HFF-Myc (cell line): ENCODE data around the gene EXOC6B.

Experiments
- DNase-seq: peaks from one replicate; pipeline ENCODE4 v3.0.0-alpha.2; 2011; ENCODE audit warnings: low read depth; ENCODE audit errors: extremely low read depth
- H3K4me3 ChIP-seq: replicated peaks from 2 replicates; pipeline ENCODE4 v1.5.1; 2011; ENCODE audit warnings: low read depth, mild to moderate bottlenecking, control low read depth, low read length
- CTCF ChIP-seq: IDR thresholded peaks from 2 replicates; pipeline ENCODE4 v1.5.1; 2012; ENCODE audit warnings: mild to moderate bottlenecking, low read depth, low read length, control low read depth; ENCODE audit errors: missing control alignments

Gene EXOC6B

GRCh38 chr2:72574886-72575285 is 250.9 kb downstream of the EXOC6B start:
- no peak overlapping the region for H3K4me3 ChIP-seq
- TF ChIP-seq CTCF, result no peak
- no peak for DNase-seq

DNA sequence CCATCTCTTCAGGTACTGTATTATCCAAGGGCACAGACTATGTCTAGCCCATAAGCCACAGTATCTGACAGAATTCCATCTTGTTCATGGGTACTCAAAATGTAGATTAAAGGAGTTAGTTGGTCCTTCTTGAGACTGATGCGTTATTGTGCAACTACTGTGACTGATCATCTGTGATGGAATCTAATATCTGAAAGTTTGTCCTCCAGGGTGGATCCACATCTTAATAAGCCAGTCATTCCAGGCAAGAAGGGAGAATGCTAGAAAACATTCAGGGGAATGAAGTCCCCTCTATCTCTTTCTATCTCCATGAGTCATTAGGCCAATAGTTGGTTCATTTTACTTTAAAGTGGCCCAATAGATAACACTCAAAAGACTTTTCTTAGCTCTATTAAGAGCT is 252.6 kb downstream of the EXOC6B start:
- no peak for TF ChIP-seq CTCF
- DNase-seq, result no peak
- H3K4me3 ChIP-seq, result no peak overlapping the region

GRCh38 chr2:72572501-72572900 is 253.3 kb downstream of the EXOC6B start:
- no peak for TF ChIP-seq CTCF
- DNase-seq, result no peak
- no peak overlapping the region for H3K4me3 ChIP-seq

DNA sequence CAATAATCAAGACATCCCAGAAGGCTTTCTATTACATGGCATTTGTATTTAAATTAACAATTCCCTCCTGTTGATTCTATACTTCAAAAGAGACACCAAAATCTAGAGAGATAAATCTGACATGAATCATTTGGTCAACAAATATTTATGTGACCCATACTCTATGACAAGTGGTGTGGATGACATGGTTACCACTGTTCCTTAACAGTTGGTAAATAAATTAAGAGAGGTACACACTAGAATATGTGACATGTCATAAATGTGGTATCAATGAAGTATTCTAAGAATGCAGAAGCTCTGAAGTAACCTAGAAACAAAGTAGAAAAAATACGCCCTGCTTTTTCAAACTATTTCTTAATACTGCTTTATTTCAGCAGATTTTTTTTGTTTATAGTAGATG is 255.4 kb downstream of the EXOC6B start:
- no peak for DNase-seq
- no peak for TF ChIP-seq CTCF
- H3K4me3 ChIP-seq, result no peak overlapping the region

GRCh38 chr2:72562451-72563153 is 263.2 kb downstream of the EXOC6B start:
- TF ChIP-seq CTCF, result no peak
- no peak for DNase-seq
- no peak overlapping the region for H3K4me3 ChIP-seq

DNA sequence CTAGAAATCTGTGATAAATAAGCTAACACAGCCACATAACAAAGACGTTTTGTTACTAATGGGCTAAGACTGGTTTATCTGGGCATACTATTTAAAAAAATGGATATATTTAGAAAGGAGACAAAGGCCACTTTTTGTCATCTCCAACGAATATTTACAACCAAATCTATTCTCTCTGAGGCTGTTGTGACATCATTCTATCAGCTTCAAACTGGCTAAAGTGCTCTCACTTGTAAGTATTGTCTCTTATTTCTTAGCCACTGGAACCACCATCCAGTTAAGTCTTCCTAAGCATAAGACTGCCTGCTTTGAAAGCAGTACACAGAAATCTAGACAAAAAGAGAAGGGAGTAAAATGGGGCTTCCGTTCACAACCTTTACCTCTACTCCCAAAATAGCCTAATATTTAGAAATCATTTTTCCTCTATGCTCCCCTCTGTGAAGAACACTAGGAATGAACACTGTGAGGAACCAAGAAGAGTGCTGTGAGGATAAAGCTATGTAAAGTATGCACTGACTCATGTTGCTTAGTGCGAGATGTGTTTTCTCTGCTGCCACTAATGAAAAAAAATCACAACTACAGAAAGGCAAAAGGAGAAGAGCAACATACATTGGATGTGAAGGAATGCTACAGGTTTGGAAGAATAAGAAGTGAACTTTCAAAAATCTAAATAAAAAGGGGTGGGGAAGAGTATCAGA is 264.1 kb downstream of the EXOC6B start:
- DNase-seq, result no peak
- no peak for TF ChIP-seq CTCF
- no peak overlapping the region for H3K4me3 ChIP-seq
